ENCODE data around the gene SSH2. TPM values are rescaled to one million over a fixed set of nuclear protein-coding genes. Genes with fewer than 3 reads are reported as not detected.

Gene SSH2
- total RNA-seq, 2 experiments from 2014 or later = 74.5 to 77.0 TPM

DNA sequence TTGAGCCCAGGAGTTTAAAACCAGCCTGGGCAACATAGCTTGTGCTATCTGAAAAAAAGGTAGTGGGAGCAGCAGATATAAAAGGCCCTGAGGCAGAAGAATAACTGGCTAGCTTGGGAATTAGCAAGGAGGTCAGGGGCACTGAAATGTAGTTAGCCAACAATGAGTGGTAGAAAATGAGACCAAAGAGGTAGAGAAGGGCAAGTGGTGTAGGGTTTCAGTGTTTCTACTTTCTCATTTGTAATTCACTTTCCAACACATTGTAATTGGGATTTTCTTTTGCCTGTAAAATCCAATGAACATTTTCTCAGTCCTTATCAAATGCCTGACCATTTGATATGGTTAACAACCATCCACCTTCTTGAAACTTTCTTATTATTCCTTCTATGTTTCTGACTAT is 212.2 kb downstream of the SSH2 start:
- Mint-ChIP-seq H3K27me3 (no peaks in the 10 kb centered on the region), H3K4me1 (peaks cover 33% of the 10 kb centered on the region), H3K9me3 (no peaks in the 10 kb centered on the region), H3K4me3 (no peak overlapping the region), H3K27ac (no peak overlapping the region), H3K36me3 (peaks cover 47% of the 10 kb centered on the region)
- ATAC-seq (ENCODE audit: low read depth) = no peak
- DNase-seq = no peak
- POLR2A ChIA-PET = interaction anchor here (0.7 kb wide), 1 partner anchor 101 kb away, joined by 3 read pairs; no protein-coding TSS in a partner anchor

DNA sequence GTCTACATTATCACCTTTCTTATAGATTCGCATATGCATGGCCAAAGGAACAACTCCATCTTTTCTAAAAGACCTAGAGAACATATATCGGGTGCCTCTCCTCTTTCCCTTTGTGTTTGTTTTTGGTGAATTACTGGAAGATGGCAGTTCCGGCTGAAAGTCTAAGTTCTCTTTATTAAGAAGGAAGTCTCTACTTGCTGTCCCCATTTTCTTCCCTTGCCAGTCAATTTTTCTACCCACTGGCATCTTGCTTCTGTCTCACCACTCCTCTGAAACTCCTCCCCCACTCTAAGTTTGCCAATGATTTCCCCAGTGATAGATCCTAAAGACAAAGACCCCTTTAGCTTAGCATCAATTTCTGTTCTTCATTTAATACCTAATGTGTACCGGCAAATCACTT is 213.5 kb downstream of the SSH2 start:
- Mint-ChIP-seq H3K4me3 (no peak overlapping the region), H3K4me1 (peaks cover 26% of the 10 kb centered on the region), H3K9me3 (no peaks in the 10 kb centered on the region), H3K36me3 (peaks cover 47% of the 10 kb centered on the region), H3K27me3 (no peaks in the 10 kb centered on the region), H3K27ac (no peak overlapping the region)
- ATAC-seq (ENCODE audit: low read depth) = no peak
- POLR2A ChIA-PET = no interaction called here
- DNase-seq = no peak

DNA sequence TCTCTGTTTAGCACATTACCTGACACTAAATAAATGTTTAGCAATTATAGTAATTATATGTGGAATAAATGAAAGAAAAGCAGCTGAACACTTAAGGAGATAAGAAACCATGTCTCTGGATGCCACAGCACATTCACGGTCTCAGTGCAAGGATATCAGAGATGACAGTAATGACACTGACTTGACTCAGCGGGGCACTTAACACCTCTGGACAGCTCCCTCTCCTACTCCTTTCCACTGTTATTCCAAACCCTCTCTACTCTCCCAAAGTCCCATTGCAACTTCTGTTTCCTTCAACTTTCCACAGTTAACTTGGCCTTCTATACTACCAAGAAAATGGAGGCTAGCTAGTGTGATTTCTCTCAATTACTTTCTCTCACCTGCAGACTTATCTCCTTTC is 214.3 kb downstream of the SSH2 start:
- H3K36me3 Mint-ChIP-seq = peaks cover 54% of the 10 kb centered on the region
- no peak overlapping the region for H3K27ac Mint-ChIP-seq
- peaks cover 25% of the 10 kb centered on the region for H3K4me1 Mint-ChIP-seq
- DNase-seq (no peak), ATAC-seq (ENCODE audit: low read depth) (no peak)
- POLR2A ChIA-PET = interaction anchor here (0.7 kb wide), 1 partner anchor 11 kb away, joined by 3 read pairs; no protein-coding TSS in a partner anchor
- no peak overlapping the region for H3K4me3 Mint-ChIP-seq
- H3K27me3 Mint-ChIP-seq = no peaks in the 10 kb centered on the region
- no peaks in the 10 kb centered on the region for H3K9me3 Mint-ChIP-seq

DNA sequence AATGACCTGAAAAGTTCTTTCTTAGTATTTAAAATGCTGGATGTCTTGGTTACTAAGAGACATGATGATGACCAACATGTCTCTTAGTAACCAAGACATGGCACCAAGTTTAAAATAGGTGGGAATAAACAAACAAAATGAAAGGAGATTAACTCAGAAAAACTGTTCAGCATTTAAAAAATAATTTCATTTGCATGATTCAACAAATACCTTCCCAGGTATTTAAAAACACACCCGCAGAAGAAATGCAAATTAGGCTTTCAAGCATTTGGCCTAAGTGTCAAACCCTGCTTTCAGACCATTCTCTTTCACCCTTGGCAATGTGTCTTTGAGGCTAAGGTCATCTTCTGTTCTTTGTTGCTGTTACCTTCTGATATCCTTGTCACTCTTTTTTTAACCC is 215.9 kb downstream of the SSH2 start:
- H3K9me3 Mint-ChIP-seq = no peaks in the 10 kb centered on the region
- H3K4me1 Mint-ChIP-seq = peaks cover 28% of the 10 kb centered on the region
- H3K27ac Mint-ChIP-seq = no peak overlapping the region
- no peaks in the 10 kb centered on the region for H3K27me3 Mint-ChIP-seq
- no peak for DNase-seq
- POLR2A ChIA-PET = no interaction called here
- no peak for ATAC-seq (ENCODE audit: low read depth)
- H3K4me3 Mint-ChIP-seq = no peak overlapping the region
- peaks cover 54% of the 10 kb centered on the region for H3K36me3 Mint-ChIP-seq

DNA sequence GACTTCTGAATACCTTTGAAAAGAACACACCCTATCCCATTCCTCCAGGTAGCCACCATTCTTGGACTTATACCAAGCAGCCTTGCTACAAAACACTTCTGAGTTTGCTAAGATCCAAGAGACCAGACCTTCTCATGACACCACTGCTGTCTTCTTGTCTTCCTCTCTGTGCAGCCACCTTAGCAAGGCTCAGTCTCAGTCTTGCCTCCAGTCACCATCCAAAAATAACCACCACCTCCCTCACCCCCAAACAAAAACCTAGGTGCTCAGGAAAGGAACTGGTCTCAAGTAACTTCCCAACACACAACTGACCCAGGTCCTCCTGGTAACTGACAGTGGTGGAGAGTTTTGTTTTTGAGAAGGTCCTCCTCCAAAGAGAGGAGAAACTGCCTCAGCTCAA is 216.4 kb downstream of the SSH2 start:
- H3K27me3 Mint-ChIP-seq = no peaks in the 10 kb centered on the region
- no peak for ATAC-seq (ENCODE audit: low read depth)
- POLR2A ChIA-PET = no interaction called here
- H3K4me1 Mint-ChIP-seq = peaks cover 28% of the 10 kb centered on the region
- no peak overlapping the region for H3K4me3 Mint-ChIP-seq
- H3K36me3 Mint-ChIP-seq = peaks cover 49% of the 10 kb centered on the region
- H3K27ac Mint-ChIP-seq = peak overlapping the region; percentile 40
- H3K9me3 Mint-ChIP-seq = no peaks in the 10 kb centered on the region
- no peak for DNase-seq

DNA sequence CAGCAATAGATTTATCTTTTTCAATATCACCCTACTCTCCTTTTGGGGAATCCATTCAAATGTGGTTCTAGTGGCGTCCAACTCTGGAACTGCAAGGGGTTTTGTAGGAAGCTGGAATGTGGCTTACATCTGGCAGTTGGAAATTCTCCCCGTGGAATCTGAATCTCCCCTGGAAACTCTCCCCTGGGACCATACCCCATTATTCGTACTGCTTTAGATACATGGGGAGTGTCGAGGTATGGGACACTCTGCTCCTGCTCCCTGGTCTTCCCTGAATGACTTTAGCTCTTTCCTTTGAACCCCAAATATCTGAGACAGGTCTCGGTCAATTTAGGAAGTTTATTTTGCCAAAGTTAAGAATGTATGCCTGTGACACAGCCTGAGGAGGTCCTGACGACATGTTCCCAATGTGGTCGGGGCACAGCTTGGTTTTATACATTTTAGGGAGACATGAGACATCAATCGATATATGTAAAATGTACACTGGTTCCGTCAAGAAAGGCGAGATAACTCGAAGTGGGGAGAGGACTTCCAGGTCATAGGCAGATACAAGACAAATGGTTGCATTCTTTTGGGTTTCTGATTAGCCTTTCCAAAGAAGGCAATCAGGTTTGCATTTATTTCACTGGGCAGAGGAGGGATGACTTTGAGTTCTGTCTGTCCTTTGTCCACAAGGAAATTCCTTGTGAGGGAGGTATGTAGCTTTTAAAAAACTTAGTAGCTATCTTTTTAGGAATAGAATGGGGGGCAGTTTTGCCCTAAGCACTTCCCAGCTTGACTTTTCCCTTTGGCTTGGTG is 218.2 kb downstream of the SSH2 start:
- H3K27me3 Mint-ChIP-seq = no peaks in the 10 kb centered on the region
- no peak for DNase-seq
- peaks cover 29% of the 10 kb centered on the region for H3K4me1 Mint-ChIP-seq
- no peaks in the 10 kb centered on the region for H3K9me3 Mint-ChIP-seq
- no peak overlapping the region for H3K27ac Mint-ChIP-seq
- no peak for ATAC-seq (ENCODE audit: low read depth)
- H3K36me3 Mint-ChIP-seq = peaks cover 37% of the 10 kb centered on the region
- no peak overlapping the region for H3K4me3 Mint-ChIP-seq
- POLR2A ChIA-PET = interaction anchor here (1.3 kb wide), 1 partner anchor 12 kb away, joined by 6 read pairs; no protein-coding TSS in a partner anchor

DNA sequence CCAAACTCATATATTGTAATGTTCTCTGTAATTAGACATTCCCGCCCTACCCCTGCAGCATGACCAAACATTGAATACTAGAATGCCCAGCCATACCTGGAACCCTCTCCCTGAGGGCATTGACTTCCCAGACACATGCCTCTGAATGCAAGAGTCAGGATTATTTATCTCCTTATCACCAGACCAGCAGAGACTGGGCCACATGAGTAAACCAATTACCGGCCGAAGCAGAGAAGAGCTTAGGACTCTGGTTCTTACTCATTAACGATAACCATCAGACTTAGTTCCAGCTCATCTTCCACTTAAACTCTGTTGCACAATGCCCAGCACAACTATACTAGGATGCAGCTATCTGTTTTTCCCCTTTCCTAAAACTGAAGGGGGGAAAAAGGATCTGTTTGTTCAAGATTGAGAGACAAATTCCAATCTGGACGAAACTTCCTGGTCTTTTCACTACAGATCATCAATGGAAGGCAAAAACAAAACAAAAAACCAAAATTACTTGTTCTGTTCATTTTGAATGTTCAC is 219.1 kb downstream of the SSH2 start:
- no peaks in the 10 kb centered on the region for H3K9me3 Mint-ChIP-seq
- H3K4me3 Mint-ChIP-seq = no peak overlapping the region
- no peak overlapping the region for H3K27ac Mint-ChIP-seq
- H3K27me3 Mint-ChIP-seq = no peaks in the 10 kb centered on the region
- DNase-seq (no peak), ATAC-seq (ENCODE audit: low read depth) (no peak)
- peaks cover 31% of the 10 kb centered on the region for H3K36me3 Mint-ChIP-seq
- peaks cover 29% of the 10 kb centered on the region for H3K4me1 Mint-ChIP-seq
- POLR2A ChIA-PET = interaction anchor here (1.3 kb wide), 1 partner anchor 13 kb away, joined by 6 read pairs; no protein-coding TSS in a partner anchor

DNA sequence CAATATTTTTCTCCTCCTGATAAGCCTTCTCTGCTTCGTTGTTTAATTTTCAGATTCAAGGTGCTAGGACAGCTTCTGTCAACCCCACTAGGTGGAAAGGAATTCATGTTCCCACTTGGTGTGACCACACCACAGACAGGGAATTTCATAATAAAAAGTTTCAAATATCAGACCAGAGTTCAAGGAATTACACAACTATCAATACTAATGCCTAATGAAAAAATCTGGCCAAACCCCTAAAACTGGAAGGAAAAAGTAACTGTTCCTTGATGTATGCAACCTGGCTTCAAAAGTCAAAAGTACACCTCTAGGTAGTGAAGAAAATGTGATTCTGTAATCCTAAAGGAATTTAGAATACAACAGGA is 219.5 kb downstream of the SSH2 start:
- POLR2A ChIA-PET = no interaction called here
- Mint-ChIP-seq H3K9me3 (no peaks in the 10 kb centered on the region), H3K4me3 (no peak overlapping the region), H3K27ac (no peak overlapping the region), H3K27me3 (no peaks in the 10 kb centered on the region), H3K4me1 (peaks cover 31% of the 10 kb centered on the region), H3K36me3 (peaks cover 27% of the 10 kb centered on the region)
- no peak for DNase-seq
- ATAC-seq (ENCODE audit: low read depth) = no peak

DNA sequence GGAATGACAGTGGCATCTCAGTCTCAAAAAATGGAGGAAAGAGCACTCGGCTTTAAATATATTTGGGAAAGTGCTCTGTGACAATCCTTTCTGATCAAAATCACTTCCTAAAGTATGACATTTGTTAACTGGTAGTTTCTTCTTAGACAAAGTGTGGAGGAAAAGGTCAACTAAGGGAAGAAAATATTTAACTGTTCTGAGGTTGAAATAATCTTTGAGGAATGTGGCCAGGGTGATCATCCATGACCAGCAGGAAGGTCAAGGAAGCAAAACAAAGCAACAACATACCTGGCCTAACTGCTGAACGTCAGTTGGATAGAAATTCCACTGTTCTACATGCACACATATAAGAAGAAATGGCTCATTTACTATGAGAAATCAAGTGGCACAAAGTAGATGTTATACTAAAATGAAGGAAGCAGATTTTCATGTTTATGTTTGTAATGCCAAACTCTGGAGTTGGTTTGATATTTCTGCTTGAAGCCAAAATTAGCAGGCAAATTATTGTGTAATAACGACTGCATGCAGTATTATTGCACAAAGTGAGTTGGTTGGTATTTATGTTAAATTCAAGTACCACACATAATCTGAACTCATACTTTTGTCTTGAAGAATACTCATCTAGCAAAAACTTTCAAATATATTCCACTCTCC is 220.0 kb downstream of the SSH2 start:
- Mint-ChIP-seq H3K27ac (no peak overlapping the region), H3K4me3 (no peak overlapping the region)
- POLR2A ChIA-PET = no interaction called here

DNA sequence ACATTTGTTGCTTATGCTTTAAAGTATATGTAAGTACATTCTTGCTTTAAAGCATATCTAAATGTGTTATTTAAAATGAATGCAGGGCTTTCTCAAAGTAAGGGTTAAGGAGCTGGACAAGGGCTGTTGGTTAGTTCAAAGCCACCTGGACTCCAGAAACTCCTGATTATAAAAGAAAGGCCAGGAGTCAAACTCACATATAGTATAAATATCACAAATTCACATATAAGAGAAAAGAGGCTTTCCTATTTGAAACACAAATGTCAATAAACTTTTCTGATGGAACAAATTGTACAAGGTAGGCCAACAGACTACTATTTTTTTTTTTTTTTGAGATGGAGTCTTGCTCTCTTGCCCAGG is 222.8 kb downstream of the SSH2 start:
- Mint-ChIP-seq H3K4me3 (peak overlapping the region; percentile 90), H3K9me3 (no peaks in the 10 kb centered on the region), H3K27me3 (no peaks in the 10 kb centered on the region), H3K4me1 (peaks cover 30% of the 10 kb centered on the region), H3K36me3 (peaks cover 27% of the 10 kb centered on the region), H3K27ac (peak overlapping the region; percentile 99)
- ATAC-seq (ENCODE audit: low read depth) = peak; percentile 3
- POLR2A ChIA-PET = interaction anchor here (0.6 to 3.5 kb wide), 9 partner anchors 19 to 100 kb away, joined by 3 to 20 read pairs (median 4); no protein-coding TSS in a partner anchor
- DNase-seq = no peak

More for the DNA sequence above, 220.0 kb downstream of the SSH2 start:
- H3K4me1 Mint-ChIP-seq = peaks cover 36% of the 10 kb centered on the region
- DNase-seq (no peak), ATAC-seq (ENCODE audit: low read depth) (no peak)
- no peaks in the 10 kb centered on the region for H3K9me3 Mint-ChIP-seq
- peaks cover 26% of the 10 kb centered on the region for H3K36me3 Mint-ChIP-seq
- H3K27me3 Mint-ChIP-seq = no peaks in the 10 kb centered on the region

DNA sequence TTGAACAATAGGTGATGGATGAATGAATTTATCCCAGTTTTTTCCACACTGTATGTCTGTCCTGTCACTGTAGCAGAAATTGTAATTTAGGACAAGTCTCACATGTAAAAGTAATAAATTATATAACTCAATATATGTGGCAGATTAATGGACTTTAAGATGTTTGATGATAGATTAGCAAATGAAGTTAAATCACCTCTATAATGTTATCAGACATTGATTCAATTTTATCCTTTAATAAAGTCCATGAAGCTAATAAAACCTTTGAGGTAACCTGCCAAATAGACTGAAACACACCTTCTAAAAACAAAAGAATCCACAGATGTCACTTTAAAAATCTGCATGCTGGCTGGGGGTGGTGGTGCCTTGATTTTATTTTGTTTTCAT is 224.0 kb downstream of the SSH2 start:
- H3K4me3 Mint-ChIP-seq = peak overlapping the region; percentile 90
- POLR2A ChIA-PET = interaction anchor here (0.6 to 3.5 kb wide), 7 partner anchors 36 to 412 kb away, joined by 3 to 28 read pairs (median 4); partner anchors contain the start of gene SSH2
- H3K27me3 Mint-ChIP-seq = no peaks in the 10 kb centered on the region
- H3K36me3 Mint-ChIP-seq = peaks cover 17% of the 10 kb centered on the region
- DNase-seq (no peak), ATAC-seq (ENCODE audit: low read depth) (no peak)
- peak overlapping the region; percentile 99 for H3K27ac Mint-ChIP-seq
- no peaks in the 10 kb centered on the region for H3K9me3 Mint-ChIP-seq
- H3K4me1 Mint-ChIP-seq = peaks cover 28% of the 10 kb centered on the region

DNA sequence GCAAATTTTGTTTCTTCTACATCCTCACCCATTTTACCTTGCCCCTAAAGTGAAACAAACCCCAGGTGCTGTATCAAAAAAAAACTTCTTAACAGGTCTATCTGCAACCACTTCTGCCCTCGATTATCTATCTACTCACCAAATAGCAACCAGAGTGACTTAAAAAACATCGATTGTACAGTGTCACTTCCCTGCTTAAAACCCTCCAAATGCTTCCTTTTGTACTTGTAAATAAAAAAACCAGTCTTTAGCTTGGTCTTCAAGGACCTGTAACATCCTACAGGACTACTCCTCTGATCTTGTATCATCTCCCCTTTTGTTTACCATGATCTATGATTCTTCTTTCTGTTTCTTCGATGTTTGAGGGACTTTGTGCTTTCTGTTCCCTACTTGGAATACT is 224.6 kb downstream of the SSH2 start:
- H3K4me1 Mint-ChIP-seq = peaks cover 25% of the 10 kb centered on the region
- H3K36me3 Mint-ChIP-seq = peaks cover 13% of the 10 kb centered on the region
- POLR2A ChIA-PET = interaction anchor here (1.2 to 3.5 kb wide), 4 partner anchors 56 to 411 kb away, joined by 4 to 28 read pairs (median 12); partner anchors contain the start of gene SSH2
- H3K4me3 Mint-ChIP-seq = peak overlapping the region; percentile 73
- no peaks in the 10 kb centered on the region for H3K27me3 Mint-ChIP-seq
- H3K27ac Mint-ChIP-seq = peak overlapping the region; percentile 90
- H3K9me3 Mint-ChIP-seq = no peaks in the 10 kb centered on the region
- DNase-seq = no peak
- ATAC-seq (ENCODE audit: low read depth) = no peak

DNA sequence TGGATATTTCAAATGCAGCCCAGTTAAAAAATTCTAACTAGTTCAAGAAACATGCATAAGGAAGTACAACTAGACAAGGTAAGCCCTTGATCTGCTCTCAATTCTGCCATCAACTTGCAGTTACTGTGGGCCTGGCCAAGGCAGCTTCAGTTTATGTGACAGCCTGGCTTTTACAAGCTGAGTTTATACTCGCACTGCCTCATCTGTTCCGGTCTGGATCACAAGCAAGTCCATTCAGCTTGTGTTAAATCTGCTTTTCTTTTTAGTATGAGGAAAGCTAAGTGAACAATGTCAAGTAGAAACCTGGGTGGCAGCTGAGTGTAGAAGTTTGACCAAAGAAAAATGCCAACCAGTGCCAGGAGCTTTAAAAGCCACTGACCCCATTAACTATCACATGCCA is 230.7 kb downstream of the SSH2 start:
- no peaks in the 10 kb centered on the region for H3K9me3 Mint-ChIP-seq
- peaks cover 32% of the 10 kb centered on the region for H3K36me3 Mint-ChIP-seq
- no peak for DNase-seq
- H3K27me3 Mint-ChIP-seq = no peaks in the 10 kb centered on the region
- no peak overlapping the region for H3K27ac Mint-ChIP-seq
- no peak overlapping the region for H3K4me3 Mint-ChIP-seq
- no peak for ATAC-seq (ENCODE audit: low read depth)
- peaks cover 8% of the 10 kb centered on the region for H3K4me1 Mint-ChIP-seq
- POLR2A ChIA-PET = interaction anchor here (1.0 kb wide), 1 partner anchor 82 kb away, joined by 3 read pairs; no protein-coding TSS in a partner anchor

Data from activated naive CD8-positive, alpha-beta T cell treated with anti-CD3 and anti-CD28 coated beads, Interleukin-2, amount 10 ng/mL, durations not matched to agents 7 days and 5 days (primary cell).